ENCODE measurements around the gene ALG9. TPM values are rescaled to one million over a fixed set of nuclear protein-coding genes. Genes with fewer than 3 reads are reported as not detected.

Gene ALG9
- total RNA-seq, 4 donors from 2014 or later: 35.3 to 44.9 (median 36.6) TPM

GRCh38 chr11:111748035-111748804 is 123.2 kb downstream of the ALG9 start:
- Histone ChIP-seq H3K9me3 (no peaks in the 10 kb centered on the region), H3K36me3 (peaks cover 32 to 42% of the 10 kb centered on the region in 2 donors), H3K4me1 (peaks cover 0 to 19% of the 10 kb centered on the region in 2 donors), H3K27me3 (no peaks in the 10 kb centered on the region), H3K4me3 (replicated peaks in 1 of 3) (no peak overlapping the region), H3K27ac (no peak overlapping the region)
- WGBS, 2 donors: 81 to 89% methylated on average over 7 of the region's 7 CpGs
- intact Hi-C loops (cut with DNase I): no loop called here
- TF ChIP-seq POLR2A (IDR thresholded peaks at IDR 0.05): no peak
- no peak for TF ChIP-seq CTCF (IDR thresholded peaks at IDR 0.05)
- no peak for DNase-seq

DNA sequence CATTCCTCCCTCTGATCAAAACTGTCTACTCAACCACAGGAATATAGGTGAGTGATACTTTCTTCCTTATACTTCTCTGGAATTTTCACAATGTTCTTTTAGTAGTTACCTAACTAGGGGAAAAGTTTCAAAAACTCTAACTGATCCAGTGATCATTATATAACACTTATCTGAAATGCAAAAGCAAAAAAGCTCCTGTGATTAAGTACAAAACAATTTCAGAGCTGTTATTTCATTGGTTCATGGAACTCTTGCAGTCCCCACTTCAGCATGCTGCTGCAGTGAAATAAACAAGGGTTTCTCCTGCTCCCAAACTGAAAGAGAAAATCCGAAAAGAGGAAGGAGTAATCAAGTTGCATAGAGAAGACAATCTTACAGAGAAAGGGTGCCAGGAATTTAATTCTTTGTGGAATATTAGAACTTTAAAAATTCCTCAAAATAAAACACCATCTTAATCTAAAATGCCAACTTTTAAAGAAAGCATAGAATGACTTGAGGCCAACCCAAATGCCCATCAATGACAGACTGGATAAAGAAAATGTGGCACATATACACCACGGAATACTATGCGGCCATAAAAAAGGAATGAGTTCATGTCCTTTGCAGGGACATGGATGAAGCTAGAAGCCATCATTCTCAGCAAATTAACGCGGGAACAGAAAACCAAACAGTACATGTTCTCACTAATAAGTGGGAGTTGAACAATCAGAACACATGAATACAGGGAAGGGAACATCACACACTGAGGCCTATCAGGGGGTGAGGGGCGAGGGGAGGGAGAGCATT is 125.5 kb downstream of the ALG9 start:
- Histone ChIP-seq H3K4me3 (replicated peaks in 1 of 3) (no peak overlapping the region), H3K4me1 (peaks cover 0 to 19% of the 10 kb centered on the region in 2 donors), H3K36me3 (peaks cover 23 to 35% of the 10 kb centered on the region in 2 donors), H3K27ac (peak overlapping the region; percentile 45 to 70 (median 57)), H3K9me3 (no peaks in the 10 kb centered on the region), H3K27me3 (no peaks in the 10 kb centered on the region)
- TF ChIP-seq POLR2A (IDR thresholded peaks at IDR 0.05) (no peak), CTCF (IDR thresholded peaks at IDR 0.05) (no peak)
- 86 to 89% methylated on average over 6 of the region's 6 CpGs for WGBS, 2 donors
- no peak for DNase-seq
- intact Hi-C loops (cut with DNase I): no loop called here

GRCh38 chr11:111743700-111744099 is 127.7 kb downstream of the ALG9 start:
- Histone ChIP-seq H3K4me3 (replicated peaks in 1 of 3) (no peak overlapping the region), H3K36me3 (peaks cover 18 to 28% of the 10 kb centered on the region in 2 donors), H3K9me3 (no peaks in the 10 kb centered on the region), H3K4me1 (peaks cover 0 to 19% of the 10 kb centered on the region in 2 donors), H3K27ac (peak overlapping the region in 1 of 3 donors; percentile 70), H3K27me3 (no peaks in the 10 kb centered on the region)
- intact Hi-C loops (cut with DNase I): no loop called here
- WGBS, 2 donors: 91 to 93% methylated on average over 2 of the region's 2 CpGs
- DNase-seq: no peak
- no peak for TF ChIP-seq POLR2A (IDR thresholded peaks at IDR 0.05)
- no peak for TF ChIP-seq CTCF (IDR thresholded peaks at IDR 0.05)

GRCh38 chr11:111741751-111742150 is 129.6 kb downstream of the ALG9 start:
- DNase-seq: no peak
- intact Hi-C loops (cut with DNase I): no loop called here
- 85 to 93% methylated on average over 2 of the region's 2 CpGs for WGBS, 2 donors
- Histone ChIP-seq H3K36me3 (peaks cover 18 to 28% of the 10 kb centered on the region in 2 donors), H3K27me3 (no peaks in the 10 kb centered on the region), H3K9me3 (no peaks in the 10 kb centered on the region), H3K4me1 (peaks cover 10 to 35% of the 10 kb centered on the region in 2 donors), H3K4me3 (replicated peaks in 1 of 3) (no peak overlapping the region), H3K27ac (no peak overlapping the region)
- TF ChIP-seq POLR2A (IDR thresholded peaks at IDR 0.05) (no peak), CTCF (IDR thresholded peaks at IDR 0.05) (no peak)

DNA sequence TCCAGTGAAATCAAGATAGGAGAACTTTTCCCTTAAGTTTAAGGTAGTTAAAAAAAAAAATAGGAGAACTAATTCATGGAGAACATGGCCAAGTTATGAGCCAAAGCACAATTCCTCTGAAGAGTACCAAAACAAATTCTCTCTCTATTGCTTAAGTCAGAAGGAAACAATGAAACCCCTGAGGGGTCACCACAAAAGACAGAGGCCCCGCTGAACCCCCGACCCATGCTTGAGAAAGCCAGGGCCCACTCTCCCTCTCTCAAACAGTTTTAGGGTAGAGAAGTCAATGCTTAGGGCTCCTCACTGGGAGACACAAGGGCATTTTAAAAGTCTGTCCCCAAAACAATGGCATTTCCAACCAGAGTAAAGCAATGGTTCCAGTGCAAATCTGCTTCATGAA is 132.1 kb downstream of the ALG9 start:
- WGBS, 2 donors: 88 to 100% methylated on average over 2 of the region's 2 CpGs
- intact Hi-C loops (cut with DNase I): no loop called here
- H3K27me3 ChIP-seq: no peaks in the 10 kb centered on the region
- peak overlapping the region; percentile 6 to 97 (median 8) for H3K27ac ChIP-seq
- no peaks in the 10 kb centered on the region for H3K9me3 ChIP-seq
- no peak for TF ChIP-seq POLR2A (IDR thresholded peaks at IDR 0.05)
- TF ChIP-seq CTCF (IDR thresholded peaks at IDR 0.05): no peak
- peaks cover 27 to 39% of the 10 kb centered on the region in 2 donors for H3K4me1 ChIP-seq
- H3K4me3 ChIP-seq (replicated peaks in 1 of 3): no peak overlapping the region
- DNase-seq: no peak
- peaks cover 18 to 25% of the 10 kb centered on the region in 2 donors for H3K36me3 ChIP-seq

Data from thyroid gland (tissue), 4 donors.